HEK293 (cell line): ENCODE data around the gene GYG1.

ENCODE experiments used
- CTCF ChIA-PET: fragments of 350-600 bp; formaldehyde crosslinking; extraction: SDS; loops from one replicate; lab custom pipeline; 2021; ENCODE audit warnings: antibody characterized with exemption; lab: Yijun Ruan, JAX
- POLR2A ChIA-PET: fragments of 300-600 bp; formaldehyde crosslinking; extraction: SDS; loops from one replicate; lab custom pipeline; 2020; ENCODE audit warnings: antibody characterized with exemption, inconsistent platforms; lab: Yijun Ruan, JAX
- H3K27ac ChIP-seq: fragments of 200-500 bp; sonication (Bioruptor generic); 2 replicates; pipeline ENCODE4 v1.5.1; 2014; ENCODE audit warnings: low read depth, low read length, control low read depth, inconsistent platforms; ENCODE audit errors: extremely low read depth
- H3K36me3 ChIP-seq, 2 experiments: fragments of 200-500 bp in 1 of 2; sonication (Bioruptor generic) in 1 of 2; 1 replicate in 1 of 2; 2 replicates in 1 of 2; pipeline ENCODE4 v1.5.1; 2014 to 2017; ENCODE audit warnings: inconsistent platforms in 2 of 2, low read length in 2 of 2; ENCODE audit not compliant: control insufficient read depth in 2 of 2, insufficient read depth in 1 of 2
- H3K4me1 ChIP-seq: fragments of 200-500 bp; sonication (Bioruptor generic); 2 replicates; pipeline ENCODE4 v1.5.1; 2014; ENCODE audit warnings: mild to moderate bottlenecking, low read length, inconsistent platforms; ENCODE audit not compliant: control insufficient read depth, insufficient read depth
- H3K4me3 ChIP-seq: 2 replicates; pipeline ENCODE4 v1.5.1; 2011; ENCODE audit warnings: low read depth, mild to moderate bottlenecking, control low read depth, low read length, moderate library complexity
- H3K9me3 ChIP-seq: fragments of 200-500 bp; sonication (Bioruptor generic); 2 replicates; pipeline ENCODE4 v1.5.1; 2014; ENCODE audit warnings: low read depth, low read length, inconsistent platforms; ENCODE audit not compliant: control insufficient read depth, insufficient read depth
- FEZF1 ChIP-seq: fragments of 450-650 bp; formaldehyde crosslinking; IDR thresholded peaks from 2 replicates; pipeline ENCODE4 v1.5.1; 2016; ENCODE audit warnings: missing biosample characterization, missing genetic modification characterization
- PRDM1 ChIP-seq: fragments of 450-650 bp; formaldehyde crosslinking; IDR thresholded peaks from 2 replicates; pipeline ENCODE4; 2016; ENCODE audit warnings: missing biosample characterization, missing genetic modification characterization
- REPIN1 ChIP-seq: fragments of 450-650 bp; formaldehyde crosslinking; IDR thresholded peaks from 2 replicates; pipeline ENCODE4 v1.5.1; 2017; ENCODE audit warnings: missing biosample characterization, missing genetic modification characterization, low read depth
- SETDB1 ChIP-seq: IDR thresholded peaks from one replicate; pipeline ENCODE4 v1.6.1; 2017; ENCODE audit warnings: mild to moderate bottlenecking, low read length, moderate library complexity, mixed read lengths; ENCODE audit not compliant: insufficient read length
- ZNF23 ChIP-seq: fragments of 450-650 bp; formaldehyde crosslinking; IDR thresholded peaks from 2 replicates; pipeline ENCODE4 v1.5.1; 2016; ENCODE audit warnings: missing biosample characterization, missing genetic modification characterization, borderline replicate concordance
- ZNF239 ChIP-seq: fragments of 450-650 bp; formaldehyde crosslinking; IDR thresholded peaks from 2 replicates; pipeline ENCODE4 v1.5.1; 2016; ENCODE audit warnings: missing biosample characterization, missing genetic modification characterization
- ZNF302 ChIP-seq: fragments of 450-650 bp; formaldehyde crosslinking; IDR thresholded peaks from 2 replicates; pipeline ENCODE4 v1.5.1; 2016; ENCODE audit warnings: missing biosample characterization, missing genetic modification characterization, low read depth
- ZNF654 ChIP-seq: fragments of 450-650 bp; formaldehyde crosslinking; IDR thresholded peaks from 2 replicates; pipeline ENCODE4 v1.5.1; 2016; ENCODE audit warnings: low read depth, missing biosample characterization, missing genetic modification characterization
- ZNF660 ChIP-seq: fragments of 450-650 bp; IDR thresholded peaks from 2 replicates; pipeline ENCODE4 v1.5.1; 2018; ENCODE audit warnings: missing biosample characterization, mild to moderate bottlenecking, missing genetic modification characterization
- ZNF670 ChIP-seq: fragments of 450-650 bp; formaldehyde crosslinking; IDR thresholded peaks from 2 replicates; pipeline ENCODE4 v1.5.1; 2016; ENCODE audit warnings: missing biosample characterization, missing genetic modification characterization, low read depth
- ZNF776 ChIP-seq: fragments of 450-650 bp; formaldehyde crosslinking; IDR thresholded peaks from 2 replicates; pipeline ENCODE4 v1.5.0; 2017; ENCODE audit warnings: missing biosample characterization, missing genetic modification characterization, borderline replicate concordance
- ZSCAN23 ChIP-seq: fragments of 450-650 bp; formaldehyde crosslinking; IDR thresholded peaks from 2 replicates; pipeline ENCODE4 v1.5.1; 2016; ENCODE audit warnings: missing biosample characterization, missing genetic modification characterization
- TF ChIP-seq, protein P1 (sequence below): fragments of 450-650 bp; formaldehyde crosslinking; IDR thresholded peaks from 2 replicates; pipeline ENCODE4 v1.5.1; 2017; ENCODE audit warnings: missing biosample characterization, missing genetic modification characterization
- TF ChIP-seq, protein P2 (sequence below): fragments of 450-650 bp; formaldehyde crosslinking; IDR thresholded peaks from 2 replicates; pipeline ENCODE4 v1.5.1; 2016; ENCODE audit warnings: missing biosample characterization, missing genetic modification characterization
- TF ChIP-seq, protein P3 (sequence below): fragments of 450-650 bp; formaldehyde crosslinking; IDR thresholded peaks from 2 replicates; pipeline ENCODE4 v1.5.1; 2016; ENCODE audit warnings: missing biosample characterization, missing genetic modification characterization
- TF ChIP-seq, protein P4 (sequence below): fragments of 450-650 bp; formaldehyde crosslinking; IDR thresholded peaks from 2 replicates; pipeline ENCODE4 v1.5.1; 2016; ENCODE audit warnings: missing biosample characterization, missing genetic modification characterization, borderline replicate concordance
- TF ChIP-seq, protein P5 (sequence below): fragments of 450-650 bp; formaldehyde crosslinking; IDR thresholded peaks from 2 replicates; pipeline ENCODE4 v1.5.1; 2016; ENCODE audit warnings: missing biosample characterization, missing genetic modification characterization

GYG1 gene

DNA sequence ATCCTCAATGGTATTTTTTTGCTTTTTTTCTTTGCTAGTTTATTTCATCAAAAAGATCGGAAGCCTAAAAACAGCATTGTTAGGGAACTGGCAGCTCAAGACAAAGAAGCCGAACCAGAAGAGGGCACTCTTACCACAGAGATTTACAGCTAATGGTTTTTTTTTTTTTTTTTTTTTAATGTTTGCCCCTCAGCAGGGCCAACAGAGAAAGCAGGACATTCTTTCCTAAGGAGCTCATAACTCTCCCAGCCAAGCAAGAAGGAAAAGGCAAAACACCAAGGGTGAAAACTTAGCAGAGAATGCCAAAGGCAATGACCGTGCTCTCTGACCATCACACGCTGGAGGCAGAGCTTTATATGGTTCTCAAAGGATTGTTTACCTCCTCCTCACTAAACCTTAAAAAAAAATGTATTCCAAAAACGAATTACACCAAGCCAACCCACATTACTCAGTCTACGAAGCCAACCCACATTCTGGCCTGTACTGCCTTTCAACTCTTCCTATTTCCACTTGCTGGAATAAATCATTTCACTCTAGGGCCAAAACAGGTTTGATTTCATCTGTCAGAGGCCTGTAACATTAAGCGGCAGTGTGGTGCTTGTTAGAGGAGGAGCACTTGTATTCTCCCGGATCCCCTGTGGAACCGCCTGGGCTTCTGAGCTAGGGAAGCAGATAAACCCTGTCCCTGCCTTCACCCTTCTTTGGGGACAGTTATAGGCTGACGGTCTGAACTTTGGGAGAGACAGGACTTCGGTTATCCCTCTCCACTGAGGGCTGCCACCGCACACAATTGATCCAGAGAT, 35.6 kb upstream of the GYG1 start (continued):
- TF ChIP-seq ZSCAN23 (tag by site-specific recombination): no peak
- 0 out of 2 replicates have a peak, but pooled peaks have one; percentile 31 for TF ChIP-seq PRDM1 (tag by site-specific recombination)
- no peak for TF ChIP-seq REPIN1 (tag by site-specific recombination)
- peak; percentile 81 for TF ChIP-seq ZNF654 (tag by site-specific recombination)
- TF ChIP-seq, protein P1, sequence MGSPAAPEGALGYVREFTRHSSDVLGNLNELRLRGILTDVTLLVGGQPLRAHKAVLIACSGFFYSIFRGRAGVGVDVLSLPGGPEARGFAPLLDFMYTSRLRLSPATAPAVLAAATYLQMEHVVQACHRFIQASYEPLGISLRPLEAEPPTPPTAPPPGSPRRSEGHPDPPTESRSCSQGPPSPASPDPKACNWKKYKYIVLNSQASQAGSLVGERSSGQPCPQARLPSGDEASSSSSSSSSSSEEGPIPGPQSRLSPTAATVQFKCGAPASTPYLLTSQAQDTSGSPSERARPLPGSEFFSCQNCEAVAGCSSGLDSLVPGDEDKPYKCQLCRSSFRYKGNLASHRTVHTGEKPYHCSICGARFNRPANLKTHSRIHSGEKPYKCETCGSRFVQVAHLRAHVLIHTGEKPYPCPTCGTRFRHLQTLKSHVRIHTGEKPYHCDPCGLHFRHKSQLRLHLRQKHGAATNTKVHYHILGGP (tag by site-specific recombination): no peak
- TF ChIP-seq, protein P2, sequence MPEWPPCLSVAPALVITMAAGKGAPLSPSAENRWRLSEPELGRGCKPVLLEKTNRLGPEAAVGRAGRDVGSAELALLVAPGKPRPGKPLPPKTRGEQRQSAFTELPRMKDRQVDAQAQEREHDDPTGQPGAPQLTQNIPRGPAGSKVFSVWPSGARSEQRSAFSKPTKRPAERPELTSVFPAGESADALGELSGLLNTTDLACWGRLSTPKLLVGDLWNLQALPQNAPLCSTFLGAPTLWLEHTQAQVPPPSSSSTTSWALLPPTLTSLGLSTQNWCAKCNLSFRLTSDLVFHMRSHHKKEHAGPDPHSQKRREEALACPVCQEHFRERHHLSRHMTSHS (tag by site-specific recombination): no peak
- no peak for TF ChIP-seq ZNF776
- TF ChIP-seq, protein P3, sequence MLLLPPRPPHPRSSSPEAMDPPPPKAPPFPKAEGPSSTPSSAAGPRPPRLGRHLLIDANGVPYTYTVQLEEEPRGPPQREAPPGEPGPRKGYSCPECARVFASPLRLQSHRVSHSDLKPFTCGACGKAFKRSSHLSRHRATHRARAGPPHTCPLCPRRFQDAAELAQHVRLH (tag by site-specific recombination): no peak
- no peak for TF ChIP-seq ZNF670 (tag by site-specific recombination)

DNA sequence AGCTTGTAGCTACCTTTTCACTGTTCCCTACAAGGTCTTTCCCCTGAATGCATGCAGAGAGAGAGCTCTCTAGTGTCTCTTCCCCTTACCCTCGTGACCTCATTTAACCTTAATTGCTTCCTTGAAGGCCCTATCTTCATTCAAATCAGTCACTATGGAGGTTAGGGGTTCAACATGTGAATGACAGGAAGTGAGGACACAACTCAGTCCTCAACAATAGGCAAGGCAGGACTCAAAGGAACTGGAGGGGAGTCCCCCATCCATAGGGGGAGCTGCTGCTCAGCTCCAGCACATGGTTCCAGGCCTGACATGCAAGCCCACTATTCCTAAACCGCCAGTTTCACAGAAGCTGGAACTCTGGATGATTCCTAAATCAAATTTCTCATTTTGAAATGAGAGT, 33.8 kb upstream of the GYG1 start:
- Histone ChIP-seq H3K4me1 (no peaks in the 10 kb centered on the region), H3K27ac (no peak overlapping the region), H3K36me3 (no peaks in the 10 kb centered on the region), H3K4me3 (no peak overlapping the region), H3K9me3 (no peaks in the 10 kb centered on the region)
- CTCF ChIA-PET: interaction anchor here (0.6 to 1.0 kb wide), 7 partner anchors 71 to 536 kb away, joined by 3 to 5 read pairs (median 3); no protein-coding TSS in a partner anchor
- POLR2A ChIA-PET: no interaction called here
- TF ChIP-seq SETDB1: no peak
- no peak for TF ChIP-seq ZNF302 (tag by site-specific recombination)
- TF ChIP-seq, protein P4, sequence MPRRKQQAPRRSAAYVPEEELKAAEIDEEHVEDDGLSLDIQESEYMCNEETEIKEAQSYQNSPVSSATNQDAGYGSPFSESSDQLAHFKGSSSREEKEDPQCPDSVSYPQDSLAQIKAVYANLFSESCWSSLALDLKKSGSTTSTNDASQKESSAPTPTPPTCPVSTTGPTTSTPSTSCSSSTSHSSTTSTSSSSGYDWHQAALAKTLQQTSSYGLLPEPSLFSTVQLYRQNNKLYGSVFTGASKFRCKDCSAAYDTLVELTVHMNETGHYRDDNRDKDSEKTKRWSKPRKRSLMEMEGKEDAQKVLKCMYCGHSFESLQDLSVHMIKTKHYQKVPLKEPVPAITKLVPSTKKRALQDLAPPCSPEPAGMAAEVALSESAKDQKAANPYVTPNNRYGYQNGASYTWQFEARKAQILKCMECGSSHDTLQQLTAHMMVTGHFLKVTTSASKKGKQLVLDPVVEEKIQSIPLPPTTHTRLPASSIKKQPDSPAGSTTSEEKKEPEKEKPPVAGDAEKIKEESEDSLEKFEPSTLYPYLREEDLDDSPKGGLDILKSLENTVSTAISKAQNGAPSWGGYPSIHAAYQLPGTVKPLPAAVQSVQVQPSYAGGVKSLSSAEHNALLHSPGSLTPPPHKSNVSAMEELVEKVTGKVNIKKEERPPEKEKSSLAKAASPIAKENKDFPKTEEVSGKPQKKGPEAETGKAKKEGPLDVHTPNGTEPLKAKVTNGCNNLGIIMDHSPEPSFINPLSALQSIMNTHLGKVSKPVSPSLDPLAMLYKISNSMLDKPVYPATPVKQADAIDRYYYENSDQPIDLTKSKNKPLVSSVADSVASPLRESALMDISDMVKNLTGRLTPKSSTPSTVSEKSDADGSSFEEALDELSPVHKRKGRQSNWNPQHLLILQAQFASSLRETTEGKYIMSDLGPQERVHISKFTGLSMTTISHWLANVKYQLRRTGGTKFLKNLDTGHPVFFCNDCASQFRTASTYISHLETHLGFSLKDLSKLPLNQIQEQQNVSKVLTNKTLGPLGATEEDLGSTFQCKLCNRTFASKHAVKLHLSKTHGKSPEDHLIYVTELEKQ (tag by site-specific recombination): no peak
- no peak for TF ChIP-seq ZNF239 (tag by site-specific recombination)
- TF ChIP-seq ZNF23: no peak
- no peak for TF ChIP-seq ZNF660 (tag by site-specific recombination)
- no peak for TF ChIP-seq FEZF1 (tag by site-specific recombination)
- TF ChIP-seq, protein P5, sequence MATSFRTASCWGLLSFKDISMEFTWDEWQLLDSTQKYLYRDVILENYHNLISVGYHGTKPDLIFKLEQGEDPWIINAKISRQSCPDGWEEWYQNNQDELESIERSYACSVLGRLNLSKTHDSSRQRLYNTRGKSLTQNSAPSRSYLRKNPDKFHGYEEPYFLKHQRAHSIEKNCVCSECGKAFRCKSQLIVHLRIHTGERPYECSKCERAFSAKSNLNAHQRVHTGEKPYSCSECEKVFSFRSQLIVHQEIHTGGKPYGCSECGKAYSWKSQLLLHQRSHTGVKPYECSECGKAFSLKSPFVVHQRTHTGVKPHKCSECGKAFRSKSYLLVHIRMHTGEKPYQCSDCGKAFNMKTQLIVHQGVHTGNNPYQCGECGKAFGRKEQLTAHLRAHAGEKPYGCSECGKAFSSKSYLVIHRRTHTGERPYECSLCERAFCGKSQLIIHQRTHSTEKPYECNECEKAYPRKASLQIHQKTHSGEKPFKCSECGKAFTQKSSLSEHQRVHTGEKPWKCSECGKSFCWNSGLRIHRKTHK (tag by site-specific recombination): no peak
- TF ChIP-seq ZNF654 (tag by site-specific recombination): no peak
